Measurements from ENCODE around the gene OR5H2. TPM values are rescaled to one million over a fixed set of nuclear protein-coding genes. Genes with fewer than 3 reads are reported as not detected.
"Not testable (repeated sequence)": the region's sequence is repeated elsewhere in the genome, so short reads cannot be mapped to it uniquely, and the experiment has no call there.

OR5H2 gene
- not detected for total RNA-seq
- polyA plus RNA-seq = not detected
- long read RNA-seq, donor 1 = 0 reads
- long read RNA-seq, donor 2 = 0 reads
- long read RNA-seq, donor 3 = 0 reads
- long read RNA-seq, donor 4 = 0 reads
- long read RNA-seq, donor 5 = 0 reads
- long read RNA-seq, donor 6 = 0 reads
- long read RNA-seq, donor 7 = 0 reads
- long read RNA-seq, donor 8 = 0 reads
- long read RNA-seq, donor 9 = 0 reads
- long read RNA-seq, donor 10 = 0 reads

GRCh38 chr3:98282205-98282604 lies at the start of gene OR5H2:
OR5H2 (plus strand) TSS chr3:98282505; CDS start chr3:98282903, 398 bp downstream.
- Histone ChIP-seq H3K9me3 (ENCODE audit: control insufficient read depth in 2 of 2, insufficient read depth in 1 of 2, low read length in 1 of 2) (no peaks in the 10 kb centered on the region), H3K36me3 (ENCODE audit: control insufficient read depth in 2 of 2, insufficient read depth in 2 of 2, low read length in 1 of 2) (no peaks in the 10 kb centered on the region), H3K27ac (ENCODE audit: low read depth in 1 of 2, low read length in 1 of 2) (no peak within 1 kb of the TSS), H3K4me1 (ENCODE audit: control insufficient read depth in 2 of 2, insufficient read depth in 2 of 2, low read length in 2 of 2) (no peaks in the 10 kb centered on the region), H3K4me3 (ENCODE audit: low read length in 2 of 2) (no peak within 1 kb of the TSS), H3K27me3 (ENCODE audit: control insufficient read depth in 2 of 2, insufficient read depth in 1 of 2, low read length in 1 of 2) (no peaks in the 10 kb centered on the region)
- WGBS = 97% methylated on average over 2 of the region's 2 CpGs
- no peak for DNase-seq (ENCODE audit: low read depth in 6 of 9, low spot score in 9 of 9)

GRCh38 chr3:98233468-98233867 lies 48.8 kb upstream of the OR5H2 start:
- H3K36me3 ChIP-seq (ENCODE audit: control insufficient read depth in 2 of 2, insufficient read depth in 2 of 2, low read length in 1 of 2) = no peaks in the 10 kb centered on the region
- no peak overlapping the region for H3K27ac ChIP-seq (ENCODE audit: low read depth in 1 of 2, low read length in 1 of 2)
- H3K4me3 ChIP-seq (ENCODE audit: low read length in 2 of 2) = no peak overlapping the region
- WGBS = 44% methylated on average over 5 of the region's 5 CpGs
- no peaks in the 10 kb centered on the region for H3K27me3 ChIP-seq (ENCODE audit: control insufficient read depth in 2 of 2, insufficient read depth in 1 of 2, low read length in 1 of 2)
- no peak for DNase-seq (ENCODE audit: low read depth in 6 of 9, low spot score in 9 of 9)
- H3K4me1 ChIP-seq (ENCODE audit: control insufficient read depth in 2 of 2, insufficient read depth in 2 of 2, low read length in 2 of 2) = no peaks in the 10 kb centered on the region
- peaks cover 0 to 3% of the 10 kb centered on the region in 2 donors for H3K9me3 ChIP-seq (ENCODE audit: control insufficient read depth in 2 of 2, insufficient read depth in 1 of 2, low read length in 1 of 2)

DNA sequence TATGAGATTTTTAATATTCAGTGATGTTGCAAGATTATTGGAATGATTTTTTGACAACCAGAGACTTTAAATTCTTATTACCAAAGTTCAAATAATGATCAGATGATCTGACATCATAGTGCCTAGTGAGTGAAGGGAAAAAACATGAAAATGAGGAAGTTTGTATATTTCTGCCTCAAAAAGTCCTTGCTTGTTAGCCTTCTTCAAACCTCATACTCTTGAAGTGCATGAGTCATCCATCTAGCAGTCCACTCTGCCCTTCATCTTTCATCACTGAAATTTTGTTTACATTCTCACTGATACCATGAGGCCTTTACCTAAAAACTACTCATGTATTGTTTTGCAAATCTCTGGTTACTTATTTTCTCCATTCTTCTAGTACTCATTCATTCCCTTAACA lies 42.2 kb upstream of the OR5H2 start:
- Histone ChIP-seq H3K4me3 (ENCODE audit: low read length in 2 of 2) (no peak overlapping the region), H3K27me3 (ENCODE audit: control insufficient read depth in 2 of 2, insufficient read depth in 1 of 2, low read length in 1 of 2) (no peaks in the 10 kb centered on the region), H3K36me3 (ENCODE audit: control insufficient read depth in 2 of 2, insufficient read depth in 2 of 2, low read length in 1 of 2) (no peaks in the 10 kb centered on the region), H3K27ac (ENCODE audit: low read depth in 1 of 2, low read length in 1 of 2) (no peak overlapping the region), H3K4me1 (ENCODE audit: control insufficient read depth in 2 of 2, insufficient read depth in 2 of 2, low read length in 2 of 2) (no peaks in the 10 kb centered on the region), H3K9me3 (ENCODE audit: control insufficient read depth in 2 of 2, insufficient read depth in 1 of 2, low read length in 1 of 2) (no peaks in the 10 kb centered on the region)
- DNase-seq (ENCODE audit: low read depth in 6 of 9, low spot score in 9 of 9) = no peak

DNA sequence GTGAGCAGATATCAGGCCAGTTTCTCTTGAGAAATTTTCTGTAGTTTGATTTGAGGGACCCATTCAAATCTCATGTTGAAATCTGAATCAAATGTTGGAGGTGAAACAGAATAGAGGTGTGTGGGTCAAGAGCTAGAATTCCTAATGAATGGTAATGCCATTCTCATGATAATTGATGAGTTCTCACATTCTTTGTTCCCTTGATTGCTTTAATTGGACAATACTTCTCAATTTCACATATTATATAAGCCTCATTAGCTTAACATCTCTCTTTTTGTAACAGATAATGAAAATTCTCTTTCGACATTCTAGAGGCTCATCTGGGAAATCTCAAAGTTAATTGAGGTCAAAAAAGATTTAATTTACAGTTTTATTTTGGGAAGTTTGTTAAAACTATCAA lies 40.1 kb upstream of the OR5H2 start:
- Histone ChIP-seq H3K4me1 (ENCODE audit: control insufficient read depth in 2 of 2, insufficient read depth in 2 of 2, low read length in 2 of 2) (no peaks in the 10 kb centered on the region), H3K4me3 (ENCODE audit: low read length in 2 of 2) (no peak overlapping the region), H3K36me3 (ENCODE audit: control insufficient read depth in 2 of 2, insufficient read depth in 2 of 2, low read length in 1 of 2) (no peaks in the 10 kb centered on the region), H3K27ac (ENCODE audit: low read depth in 1 of 2, low read length in 1 of 2) (no peak overlapping the region), H3K9me3 (ENCODE audit: control insufficient read depth in 2 of 2, insufficient read depth in 1 of 2, low read length in 1 of 2) (no peaks in the 10 kb centered on the region), H3K27me3 (ENCODE audit: control insufficient read depth in 2 of 2, insufficient read depth in 1 of 2, low read length in 1 of 2) (no peaks in the 10 kb centered on the region)
- no peak for DNase-seq (ENCODE audit: low read depth in 6 of 9, low spot score in 9 of 9)
- 86% methylated on average over 1 of the region's 1 CpG for WGBS

DNA sequence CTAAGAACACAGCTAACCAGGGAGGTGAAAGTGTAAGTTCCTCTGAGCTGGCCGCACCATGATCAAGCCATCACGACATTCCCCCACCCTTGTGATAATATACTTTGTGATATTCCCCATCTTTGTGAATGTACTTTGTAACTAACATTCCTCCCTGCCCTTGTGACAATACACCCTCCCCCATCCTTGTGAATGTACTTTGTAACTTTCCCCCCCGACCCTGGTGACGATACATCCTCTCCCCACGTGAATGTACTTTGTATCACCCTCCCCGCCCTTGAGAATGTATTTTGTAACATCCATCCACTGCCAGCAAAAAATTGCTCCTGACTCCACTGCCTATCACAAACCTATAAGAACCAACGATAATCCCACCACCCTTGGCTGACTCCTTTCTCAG lies 38.5 kb upstream of the OR5H2 start:
- H3K36me3 ChIP-seq (ENCODE audit: control insufficient read depth in 2 of 2, insufficient read depth in 2 of 2, low read length in 1 of 2) = no peaks in the 10 kb centered on the region
- H3K4me3 ChIP-seq (ENCODE audit: low read length in 2 of 2) = no peak overlapping the region
- H3K27ac ChIP-seq (ENCODE audit: low read depth in 1 of 2, low read length in 1 of 2) = no peak overlapping the region
- no peak for DNase-seq (ENCODE audit: low read depth in 6 of 9, low spot score in 9 of 9)
- H3K4me1 ChIP-seq (ENCODE audit: control insufficient read depth in 2 of 2, insufficient read depth in 2 of 2, low read length in 2 of 2) = no peaks in the 10 kb centered on the region
- 74% methylated on average over 7 of the region's 7 CpGs for WGBS
- no peaks in the 10 kb centered on the region for H3K9me3 ChIP-seq (ENCODE audit: control insufficient read depth in 2 of 2, insufficient read depth in 1 of 2, low read length in 1 of 2)
- H3K27me3 ChIP-seq (ENCODE audit: control insufficient read depth in 2 of 2, insufficient read depth in 1 of 2, low read length in 1 of 2) = no peaks in the 10 kb centered on the region

GRCh38 chr3:98246142-98246541 lies 36.2 kb upstream of the OR5H2 start:
- WGBS = 97% methylated on average over 10 of the region's 10 CpGs
- H3K4me3 ChIP-seq (ENCODE audit: low read length in 2 of 2) = no peak overlapping the region
- H3K9me3 ChIP-seq (ENCODE audit: control insufficient read depth in 2 of 2, insufficient read depth in 1 of 2, low read length in 1 of 2) = no peaks in the 10 kb centered on the region
- DNase-seq (ENCODE audit: low read depth in 6 of 9, low spot score in 9 of 9) = no peak
- no peak overlapping the region for H3K27ac ChIP-seq (ENCODE audit: low read depth in 1 of 2, low read length in 1 of 2)
- no peaks in the 10 kb centered on the region for H3K36me3 ChIP-seq (ENCODE audit: control insufficient read depth in 2 of 2, insufficient read depth in 2 of 2, low read length in 1 of 2)
- H3K4me1 ChIP-seq (ENCODE audit: control insufficient read depth in 2 of 2, insufficient read depth in 2 of 2, low read length in 2 of 2) = no peaks in the 10 kb centered on the region
- no peaks in the 10 kb centered on the region for H3K27me3 ChIP-seq (ENCODE audit: control insufficient read depth in 2 of 2, insufficient read depth in 1 of 2, low read length in 1 of 2)

DNA sequence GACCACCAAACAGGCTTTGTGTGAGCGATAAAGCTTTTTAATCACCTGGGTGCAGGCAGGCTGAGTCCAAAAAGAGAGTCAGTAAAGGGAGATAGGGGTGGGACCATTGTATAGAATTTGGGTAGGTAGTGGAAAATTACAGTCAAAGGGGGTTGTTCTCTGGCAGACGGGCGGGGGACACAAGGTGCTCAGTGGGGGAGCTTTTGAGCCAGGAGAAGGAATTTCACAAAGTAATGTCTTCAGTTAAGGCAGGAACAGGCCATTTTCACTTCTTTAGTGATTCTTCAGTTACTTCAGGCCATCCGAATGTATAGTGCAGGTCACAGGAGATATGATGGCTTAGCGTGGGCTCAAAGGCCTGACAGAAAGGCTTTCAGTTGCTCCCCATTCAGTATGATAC lies 26.3 kb upstream of the OR5H2 start:
- not testable (repeated sequence) for H3K9me3 ChIP-seq (ENCODE audit: control insufficient read depth in 2 of 2, insufficient read depth in 1 of 2, low read length in 1 of 2); H3K4me1 ChIP-seq (ENCODE audit: control insufficient read depth in 2 of 2, insufficient read depth in 2 of 2, low read length in 2 of 2); DNase-seq (ENCODE audit: low read depth in 6 of 9, low spot score in 9 of 9); H3K36me3 ChIP-seq (ENCODE audit: control insufficient read depth in 2 of 2, insufficient read depth in 2 of 2, low read length in 1 of 2); H3K4me3 ChIP-seq (ENCODE audit: low read length in 2 of 2); H3K27me3 ChIP-seq (ENCODE audit: control insufficient read depth in 2 of 2, insufficient read depth in 1 of 2, low read length in 1 of 2); H3K27ac ChIP-seq (ENCODE audit: low read depth in 1 of 2, low read length in 1 of 2)
- 84% methylated on average over 5 of the region's 5 CpGs for WGBS

- no peak overlapping the region for H3K4me3 ChIP-seq (ENCODE audit: low read length in 2 of 2)
- H3K36me3 ChIP-seq (ENCODE audit: control insufficient read depth in 2 of 2, insufficient read depth in 2 of 2, low read length in 1 of 2) = no peaks in the 10 kb centered on the region
- H3K4me1 ChIP-seq (ENCODE audit: control insufficient read depth in 2 of 2, insufficient read depth in 2 of 2, low read length in 2 of 2) = no peaks in the 10 kb centered on the region
- 76% methylated on average over 2 of the region's 2 CpGs for WGBS
- no peaks in the 10 kb centered on the region for H3K9me3 ChIP-seq (ENCODE audit: control insufficient read depth in 2 of 2, insufficient read depth in 1 of 2, low read length in 1 of 2)
- no peaks in the 10 kb centered on the region for H3K27me3 ChIP-seq (ENCODE audit: control insufficient read depth in 2 of 2, insufficient read depth in 1 of 2, low read length in 1 of 2)
- no peak for DNase-seq (ENCODE audit: low read depth in 6 of 9, low spot score in 9 of 9)
- no peak overlapping the region for H3K27ac ChIP-seq (ENCODE audit: low read depth in 1 of 2, low read length in 1 of 2)
These were observed 22.6 kb upstream of the OR5H2 start for GRCh38 chr3:98259707-98260106.

DNA sequence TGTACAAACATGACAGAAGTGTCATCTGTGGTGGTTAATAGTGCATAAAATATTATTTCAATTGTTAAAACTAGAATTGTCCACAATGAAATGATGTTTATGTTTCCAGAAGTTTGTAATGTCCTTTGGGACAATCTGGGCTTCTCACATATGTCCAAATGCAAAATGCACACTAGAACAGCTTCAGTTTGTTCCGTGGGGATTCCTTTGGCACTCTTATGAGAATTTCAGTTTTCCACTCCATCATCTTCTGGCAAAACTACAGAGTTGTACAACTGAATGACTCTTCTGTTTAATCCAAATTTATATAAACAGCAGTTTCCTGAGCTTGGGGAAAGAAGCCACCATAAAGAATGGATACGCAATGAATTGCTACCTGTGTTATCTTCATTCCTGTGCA lies 20.3 kb upstream of the OR5H2 start:
- Histone ChIP-seq H3K27ac (ENCODE audit: low read depth in 1 of 2, low read length in 1 of 2) (no peak overlapping the region), H3K9me3 (ENCODE audit: control insufficient read depth in 2 of 2, insufficient read depth in 1 of 2, low read length in 1 of 2) (no peaks in the 10 kb centered on the region), H3K4me1 (ENCODE audit: control insufficient read depth in 2 of 2, insufficient read depth in 2 of 2, low read length in 2 of 2) (no peaks in the 10 kb centered on the region), H3K36me3 (ENCODE audit: control insufficient read depth in 2 of 2, insufficient read depth in 2 of 2, low read length in 1 of 2) (no peaks in the 10 kb centered on the region), H3K4me3 (ENCODE audit: low read length in 2 of 2) (no peak overlapping the region), H3K27me3 (ENCODE audit: control insufficient read depth in 2 of 2, insufficient read depth in 1 of 2, low read length in 1 of 2) (no peaks in the 10 kb centered on the region)
- 93% methylated on average over 2 of the region's 2 CpGs for WGBS
- DNase-seq (ENCODE audit: low read depth in 6 of 9, low spot score in 9 of 9) = no peak

GRCh38 chr3:98263944-98264343 lies 18.4 kb upstream of the OR5H2 start, which contains the start of gene OR5H6:
OR5H6 (plus strand) TSS chr3:98264244; CDS start chr3:98264333, 89 bp downstream.
- no peak within 1 kb of the TSS for H3K4me3 ChIP-seq (ENCODE audit: low read length in 2 of 2)
- no peaks in the 10 kb centered on the region for H3K36me3 ChIP-seq (ENCODE audit: control insufficient read depth in 2 of 2, insufficient read depth in 2 of 2, low read length in 1 of 2)
- 78% methylated on average over 3 of the region's 3 CpGs for WGBS
- DNase-seq (ENCODE audit: low read depth in 6 of 9, low spot score in 9 of 9) = no peak
- H3K9me3 ChIP-seq (ENCODE audit: control insufficient read depth in 2 of 2, insufficient read depth in 1 of 2, low read length in 1 of 2) = no peaks in the 10 kb centered on the region
- H3K4me1 ChIP-seq (ENCODE audit: control insufficient read depth in 2 of 2, insufficient read depth in 2 of 2, low read length in 2 of 2) = no peaks in the 10 kb centered on the region
- H3K27me3 ChIP-seq (ENCODE audit: control insufficient read depth in 2 of 2, insufficient read depth in 1 of 2, low read length in 1 of 2) = no peaks in the 10 kb centered on the region
- no peak within 1 kb of the TSS for H3K27ac ChIP-seq (ENCODE audit: low read depth in 1 of 2, low read length in 1 of 2)

Data from thymus (tissue), 14 donors.